Calu3 (cell line): ENCODE data around the gene FAM47E. TPM values are rescaled to one million over a fixed set of nuclear protein-coding genes. Genes with fewer than 3 reads are reported as not detected.

Source experiments
- BruUV-seq: library from RNA; stranded (reverse); fragments of 400-500 nt; replicated peaks from 2 replicates; lab custom pipeline; 2021; lab: Mats Ljungman, UMichigan
- CTCF ChIA-PET: fragments of 300-600 bp; sonication (Branson Sonifier 250); formaldehyde crosslinking; loops from one replicate; lab custom pipeline; 2022; ENCODE audit warnings: antibody characterized with exemption; lab: Charles Lee
- DNase-seq: peaks from one replicate; pipeline ENCODE4 v3.0.0; 2022
- H3K27ac Mint-ChIP-seq: one replicate; pipeline ENCODE4 v1.8.0; 2022; ENCODE audit warnings: mixed read lengths; ENCODE audit not compliant: unreplicated experiment
- H3K27me3 Mint-ChIP-seq: one replicate; pipeline ENCODE4 v1.8.0; 2022; ENCODE audit warnings: mixed read lengths; ENCODE audit not compliant: unreplicated experiment
- H3K36me3 Mint-ChIP-seq: one replicate; pipeline ENCODE4 v1.8.0; 2022; ENCODE audit warnings: mild to moderate bottlenecking, moderate library complexity, mixed read lengths; ENCODE audit not compliant: insufficient read depth, unreplicated experiment
- H3K4me1 Mint-ChIP-seq: one replicate; pipeline ENCODE4 v1.8.0; 2022; ENCODE audit warnings: mild to moderate bottlenecking, low read depth, mixed read lengths; ENCODE audit not compliant: unreplicated experiment
- H3K4me3 Mint-ChIP-seq: one replicate; pipeline ENCODE4 v1.8.0; 2022; ENCODE audit warnings: mild to moderate bottlenecking, low read depth, moderate library complexity, mixed read lengths; ENCODE audit not compliant: unreplicated experiment
- H3K9me3 Mint-ChIP-seq: one replicate; pipeline ENCODE4 v1.8.0; 2022; ENCODE audit warnings: low read depth, mixed read lengths; ENCODE audit not compliant: unreplicated experiment
- CTCF ChIP-seq: fragments of 200-600 bp; IDR thresholded peaks from one replicate; pipeline ENCODE4 v1.8.0; 2022; ENCODE audit warnings: antibody characterized with exemption; ENCODE audit not compliant: unreplicated experiment
- intact Hi-C: fragments of 100-400 bp; cut with micrococcal nuclease; formaldehyde crosslinking; loops from one replicate; pipeline ENCODE4 v1.10.0; 2022; ENCODE audit not compliant: unreplicated experiment
- total RNA-seq: library from RNA; stranded (reverse); gene quantifications from 2 replicates; pipeline ENCODE4 v1.2.3, GENCODE V29; 2022

Gene FAM47E
- total RNA-seq, 1 experiment from 2014 or later, result 0.57 TPM

DNA sequence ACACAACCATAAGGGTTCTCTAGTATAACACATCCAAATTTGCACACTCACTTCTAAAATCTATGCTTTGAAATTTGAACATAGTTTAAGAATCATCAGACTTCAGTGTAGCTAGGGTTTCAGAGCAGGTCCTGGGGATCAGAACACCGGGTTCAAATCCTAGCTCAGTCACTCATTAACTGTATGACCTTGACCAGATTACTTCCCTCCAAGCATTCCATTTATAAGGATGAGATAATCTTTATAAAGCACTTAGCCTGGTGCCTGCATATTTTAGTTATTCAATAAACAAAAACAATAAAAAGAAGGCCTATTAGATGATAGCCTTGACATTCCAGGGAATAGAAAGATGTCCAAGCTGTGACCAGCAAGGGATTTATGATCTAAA lies 50.2 kb downstream of the FAM47E start:
- Mint-ChIP-seq H3K27ac (peak overlapping the region; percentile 77), H3K4me1 (peaks cover 52% of the 10 kb centered on the region), H3K27me3 (no peaks in the 10 kb centered on the region), H3K36me3 (peaks cover 10% of the 10 kb centered on the region), H3K4me3 (no peak overlapping the region), H3K9me3 (peaks cover 4% of the 10 kb centered on the region)
- CTCF ChIA-PET, result no interaction called here
- no peak for TF ChIP-seq CTCF
- no TSS peak for BruUV-seq
- no peak for DNase-seq
- intact Hi-C loops, result no loop called here

DNA sequence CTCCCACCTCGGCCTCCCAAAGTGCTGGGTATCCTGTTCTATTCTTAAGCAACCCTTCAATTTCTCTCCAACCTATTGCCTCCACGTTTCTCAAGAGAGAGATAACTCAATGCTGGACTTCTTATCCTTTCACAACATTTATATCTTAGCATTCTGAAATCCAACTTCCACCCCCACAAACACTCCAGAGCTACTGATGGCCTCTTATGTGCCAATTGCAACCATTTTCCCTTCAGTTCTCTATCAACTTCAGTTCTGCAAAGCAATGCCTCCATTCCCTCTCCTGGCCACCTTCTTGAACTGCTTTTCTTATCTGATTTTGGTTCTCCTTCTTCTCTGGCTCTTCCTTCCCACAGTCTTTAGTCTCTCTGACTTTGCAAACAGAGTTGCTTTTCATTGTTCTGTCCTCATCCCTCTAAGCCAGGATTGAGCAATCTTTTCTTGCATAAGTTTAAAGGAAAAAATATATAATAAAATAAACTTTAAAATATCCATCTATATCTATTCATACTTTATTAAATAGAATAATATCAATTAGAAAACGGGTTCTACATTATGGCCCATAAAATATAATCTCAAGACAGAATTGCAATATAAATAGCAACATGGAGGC lies 51.4 kb downstream of the FAM47E start:
- no peak for TF ChIP-seq CTCF
- Mint-ChIP-seq H3K36me3 (peaks cover 18% of the 10 kb centered on the region), H3K9me3 (peaks cover 4% of the 10 kb centered on the region), H3K4me1 (peaks cover 52% of the 10 kb centered on the region), H3K4me3 (no peak overlapping the region), H3K27me3 (no peaks in the 10 kb centered on the region), H3K27ac (no peak overlapping the region)
- intact Hi-C loops, result no loop called here
- no peak for DNase-seq
- CTCF ChIA-PET, result no interaction called here
- no TSS peak for BruUV-seq

GRCh38 chr4:76305033-76305687 lies 53.6 kb downstream of the FAM47E start:
- no TSS peak for BruUV-seq
- Mint-ChIP-seq H3K9me3 (no peaks in the 10 kb centered on the region), H3K4me1 (peaks cover 54% of the 10 kb centered on the region), H3K27ac (no peak overlapping the region), H3K36me3 (peaks cover 24% of the 10 kb centered on the region), H3K27me3 (no peaks in the 10 kb centered on the region), H3K4me3 (peak overlapping the region; percentile 91)
- no peak for DNase-seq
- CTCF ChIA-PET, result interaction anchor here (0.9 to 2.5 kb wide), 3 partner anchors 12 to 125 kb away, joined by 3 to 16 read pairs (median 4); no protein-coding TSS in a partner anchor
- no peak for TF ChIP-seq CTCF
- intact Hi-C loops, result loop anchor here (5.0 kb wide), 1 partner anchor 128 kb away; no protein-coding TSS in a partner anchor

DNA sequence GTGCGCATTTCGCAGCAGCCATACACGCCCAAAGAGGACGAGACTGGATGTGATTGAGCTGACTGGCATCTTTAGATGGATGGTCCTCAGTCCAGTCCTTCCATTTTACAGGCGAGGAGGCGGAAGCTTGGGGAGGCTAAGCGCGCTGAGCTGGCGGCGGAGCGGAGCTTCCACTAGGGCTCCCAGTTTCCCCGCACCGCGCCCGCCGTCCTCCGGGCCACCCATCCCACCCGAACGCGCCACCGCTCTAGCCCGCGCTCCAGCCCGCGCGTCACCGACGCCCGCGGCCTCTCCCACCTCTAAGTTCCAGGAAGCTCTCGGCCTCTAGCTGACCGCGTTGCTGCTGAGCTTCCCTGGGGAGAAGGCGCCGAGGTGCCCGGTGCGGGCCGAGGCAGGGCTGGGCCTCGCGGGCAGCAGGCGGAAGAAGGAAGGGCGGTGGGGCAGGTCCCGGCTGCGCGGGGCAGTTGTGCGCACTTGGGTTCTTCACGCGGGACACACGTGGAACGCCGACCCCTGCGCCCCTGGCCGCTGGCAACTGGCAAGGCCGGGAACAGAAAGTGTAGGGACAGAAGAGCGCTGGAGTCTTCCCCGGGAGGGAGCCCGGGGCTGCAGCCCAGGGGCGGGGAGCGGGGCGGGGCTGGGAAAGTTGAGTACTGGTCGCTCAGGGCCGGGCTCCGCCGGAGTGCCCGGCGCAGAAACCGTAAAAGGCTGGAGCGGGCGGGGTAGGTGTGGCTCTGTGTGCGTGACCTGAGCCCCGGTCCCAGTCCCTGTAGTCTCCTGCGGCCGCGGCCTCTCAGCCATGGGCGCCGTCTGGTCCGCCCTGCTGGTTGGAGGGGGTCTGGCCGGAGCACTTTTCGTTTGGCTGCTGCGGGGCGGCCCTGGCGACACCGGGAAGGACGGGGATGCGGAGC lies 54.7 kb downstream of the FAM47E start, which contains the start of gene STBD1:
Gene STBD1, plus strand, starts transcription at position 763 of the 911 bp plus-strand sequence. Its CDS starts 37 bp downstream, at position 800.
- Mint-ChIP-seq H3K27ac (peak within 1 kb of the TSS; percentile 63), H3K9me3 (no peaks in the 10 kb centered on the region), H3K36me3 (peaks cover 24% of the 10 kb centered on the region), H3K4me1 (peaks cover 43% of the 10 kb centered on the region), H3K27me3 (no peaks in the 10 kb centered on the region), H3K4me3 (peak within 1 kb of the TSS; percentile 91)
- intact Hi-C loops, result loop anchor here (2.0 to 5.0 kb wide), 2 partner anchors 69 to 129 kb away; no protein-coding TSS in a partner anchor
- CTCF ChIA-PET, result interaction anchor here (0.7 to 2.5 kb wide), 7 partner anchors 13 to 141 kb away, joined by 3 to 16 read pairs (median 3); no protein-coding TSS in a partner anchor
- TSS peak; percentile 66 for BruUV-seq
- no peak for TF ChIP-seq CTCF
- DNase-seq, result peak; percentile 77
